Lung (tissue), 12 donors: ENCODE measurements around the gene CCDC85C. TPM values are rescaled to one million over a fixed set of nuclear protein-coding genes. Genes with fewer than 3 reads are reported as not detected.
A peak's percentile ranks its signal among the peaks of the same experiment; 100 is the strongest.

Source experiments
- ATAC-seq: fragments of 200-7000 bp; cut with Tn5 transposase; one replicate; pipeline ENCODE4 v1.9.1; 2020; ENCODE audit warnings: moderate number of reproducible peaks; ENCODE audit not compliant: insufficient read depth, low FRiP score
- DNase-seq, 3 donors: peaks; one replicate each; pipeline ENCODE4 v3.0.0-alpha.2; 2013 to 2017
- H3K27ac ChIP-seq, 2 donors: one replicate each; pipeline ENCODE4 v1.5.1; 2013; ENCODE audit warnings: mild to moderate bottlenecking in 2 of 2, moderate library complexity in 2 of 2, control low read depth in 1 of 2, inconsistent platforms in 1 of 2, low read depth in 1 of 2, low read length in 1 of 2
- H3K27me3 ChIP-seq, 3 donors: one replicate each; pipeline ENCODE4 v1.5.1; 2013; ENCODE audit warnings: low read length in 2 of 3; ENCODE audit not compliant: control insufficient read depth in 3 of 3, insufficient read depth in 3 of 3
- H3K36me3 ChIP-seq, 4 donors: one replicate each; pipeline ENCODE4 v1.5.1; 2013; ENCODE audit warnings: low read length in 4 of 4, mild to moderate bottlenecking in 1 of 4, moderate library complexity in 1 of 4; ENCODE audit not compliant: control insufficient read depth in 4 of 4, insufficient read depth in 4 of 4
- H3K4me1 ChIP-seq, 5 donors: one replicate each; pipeline ENCODE4 v1.5.1; 2013; ENCODE audit warnings: low read length in 5 of 5, mild to moderate bottlenecking in 2 of 5, moderate library complexity in 1 of 5; ENCODE audit not compliant: control insufficient read depth in 5 of 5, insufficient read depth in 5 of 5
- H3K4me3 ChIP-seq: one replicate; pipeline ENCODE4 v1.5.1; 2013; ENCODE audit warnings: mild to moderate bottlenecking, control low read depth, moderate library complexity
- H3K9ac ChIP-seq, 2 donors: one replicate each; pipeline ENCODE4 v1.5.1; 2013; ENCODE audit warnings: low read length in 2 of 2, control low read depth in 1 of 2; ENCODE audit not compliant: insufficient read depth in 1 of 2
- H3K9me3 ChIP-seq, 4 donors: one replicate each; pipeline ENCODE4 v1.5.1; 2013; ENCODE audit warnings: low read length in 3 of 4, mild to moderate bottlenecking in 1 of 4, moderate library complexity in 1 of 4; ENCODE audit not compliant: control insufficient read depth in 4 of 4, insufficient read depth in 3 of 4
- WGBS, 2 donors: extraction: QIAGEN DNeasy Blood & Tissue Kit; methylation state at CpG; one replicate each; pipeline ENCODE4 v1.1.7; 2013; 5-methylcytosine and 5-hydroxymethylcytosine counted together
- polyA plus RNA-seq, 2 donors: library from polyadenylated mRNA; stranded (reverse); fragments of 200-250 nt; gene quantifications; one replicate each; pipeline ENCODE4 v1.2.1, GENCODE V29; 2013
- total RNA-seq, 2 donors: library from RNA; depleted of rRNA in 1 of 2; stranded (reverse); fragments of >200 nt in 1 of 2; gene quantifications; one replicate each; pipeline ENCODE4 v1.2.1, GENCODE V29; 2014 to 2021
- TF ChIP-seq, protein P1 (sequence below): IDR thresholded peaks from 2 replicates; pipeline ENCODE4 v1.5.1; 2012; ENCODE audit warnings: mild to moderate bottlenecking; ENCODE audit errors: control extremely low read depth, extremely low read depth
- donor health status: control.
- donor health status: control.
- donor health status: Bipolar disorder and iron deficiency.
- donor health status: healthy.
- donor health status: DM: yes; HTN: yes; CAD: no.

The CCDC85C gene
- total and polyA plus RNA-seq, 4 donors, result 2.8 to 19.8 (median 17.6) TPM

- Histone ChIP-seq H3K27ac (peak overlapping the region in 1 of 2 donors; percentile 47), H3K9me3 (no peaks in the 10 kb centered on the region), H3K4me1 (peaks cover 9 to 76% (median 60%) of the 10 kb centered on the region in 5 donors), H3K9ac (no peak overlapping the region), H3K4me3 (no peak overlapping the region), H3K27me3 (no peaks in the 10 kb centered on the region), H3K36me3 (no peaks in the 10 kb centered on the region)
- WGBS, 2 donors, result 67 to 81% methylated on average over 10 of the region's 10 CpGs
- TF ChIP-seq, protein P1, sequence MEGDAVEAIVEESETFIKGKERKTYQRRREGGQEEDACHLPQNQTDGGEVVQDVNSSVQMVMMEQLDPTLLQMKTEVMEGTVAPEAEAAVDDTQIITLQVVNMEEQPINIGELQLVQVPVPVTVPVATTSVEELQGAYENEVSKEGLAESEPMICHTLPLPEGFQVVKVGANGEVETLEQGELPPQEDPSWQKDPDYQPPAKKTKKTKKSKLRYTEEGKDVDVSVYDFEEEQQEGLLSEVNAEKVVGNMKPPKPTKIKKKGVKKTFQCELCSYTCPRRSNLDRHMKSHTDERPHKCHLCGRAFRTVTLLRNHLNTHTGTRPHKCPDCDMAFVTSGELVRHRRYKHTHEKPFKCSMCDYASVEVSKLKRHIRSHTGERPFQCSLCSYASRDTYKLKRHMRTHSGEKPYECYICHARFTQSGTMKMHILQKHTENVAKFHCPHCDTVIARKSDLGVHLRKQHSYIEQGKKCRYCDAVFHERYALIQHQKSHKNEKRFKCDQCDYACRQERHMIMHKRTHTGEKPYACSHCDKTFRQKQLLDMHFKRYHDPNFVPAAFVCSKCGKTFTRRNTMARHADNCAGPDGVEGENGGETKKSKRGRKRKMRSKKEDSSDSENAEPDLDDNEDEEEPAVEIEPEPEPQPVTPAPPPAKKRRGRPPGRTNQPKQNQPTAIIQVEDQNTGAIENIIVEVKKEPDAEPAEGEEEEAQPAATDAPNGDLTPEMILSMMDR, result no peak
- no peak for DNase-seq
- no peak for ATAC-seq
Observed at GRCh38 chr14:99571303-99571986, 32.6 kb downstream of the CCDC85C start.

DNA sequence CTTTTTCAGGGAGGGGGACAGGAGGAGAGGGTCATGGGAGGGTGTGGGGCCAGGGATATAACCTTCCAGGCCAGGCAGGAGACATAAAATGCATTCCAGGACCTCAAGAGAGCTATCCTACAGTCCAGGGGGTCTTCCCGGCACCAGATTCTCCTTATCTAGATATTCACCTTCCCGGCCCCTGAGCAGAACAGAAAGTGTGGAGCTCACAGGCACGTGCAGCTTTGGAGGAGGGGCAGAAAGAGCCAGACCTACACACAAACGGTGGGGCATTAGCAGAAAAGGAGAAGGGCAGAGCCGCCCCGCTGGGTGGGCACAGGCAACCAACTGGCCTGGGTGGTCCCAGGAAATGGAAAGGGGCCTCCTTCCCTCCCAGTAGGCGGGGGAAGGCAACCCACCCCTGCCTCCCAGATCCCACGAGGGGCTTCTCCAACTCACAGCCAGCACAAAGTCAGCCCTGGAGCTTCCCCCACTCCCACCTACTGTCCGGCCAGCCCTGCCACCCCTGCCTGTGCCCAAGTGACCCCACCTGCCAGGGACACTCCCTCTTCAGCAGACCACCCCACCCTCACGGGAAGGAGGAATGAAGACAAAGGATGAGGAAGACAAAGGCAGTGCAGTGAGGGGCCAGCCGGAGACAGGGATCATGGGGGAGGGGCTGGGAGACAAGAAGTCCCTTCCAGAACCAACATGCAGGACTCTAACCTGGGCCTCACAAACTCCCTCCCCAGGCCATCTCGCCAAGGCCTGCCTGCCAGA, 33.3 kb downstream of the CCDC85C start:
- Histone ChIP-seq H3K9me3 (peaks cover 0 to 2% (median 0%) of the 10 kb centered on the region in 4 donors), H3K9ac (peak overlapping the region in 1 of 2 donors; percentile 1), H3K4me1 (peaks cover 4 to 78% (median 58%) of the 10 kb centered on the region in 5 donors), H3K36me3 (no peaks in the 10 kb centered on the region), H3K4me3 (no peak overlapping the region), H3K27me3 (no peaks in the 10 kb centered on the region), H3K27ac (peak overlapping the region; percentile 7 to 26)
- DNase-seq, result no peak
- no peak for ATAC-seq
- TF ChIP-seq, protein P1, result no peak
- WGBS, 2 donors, result 81 to 83% methylated on average over 12 of the region's 12 CpGs

DNA sequence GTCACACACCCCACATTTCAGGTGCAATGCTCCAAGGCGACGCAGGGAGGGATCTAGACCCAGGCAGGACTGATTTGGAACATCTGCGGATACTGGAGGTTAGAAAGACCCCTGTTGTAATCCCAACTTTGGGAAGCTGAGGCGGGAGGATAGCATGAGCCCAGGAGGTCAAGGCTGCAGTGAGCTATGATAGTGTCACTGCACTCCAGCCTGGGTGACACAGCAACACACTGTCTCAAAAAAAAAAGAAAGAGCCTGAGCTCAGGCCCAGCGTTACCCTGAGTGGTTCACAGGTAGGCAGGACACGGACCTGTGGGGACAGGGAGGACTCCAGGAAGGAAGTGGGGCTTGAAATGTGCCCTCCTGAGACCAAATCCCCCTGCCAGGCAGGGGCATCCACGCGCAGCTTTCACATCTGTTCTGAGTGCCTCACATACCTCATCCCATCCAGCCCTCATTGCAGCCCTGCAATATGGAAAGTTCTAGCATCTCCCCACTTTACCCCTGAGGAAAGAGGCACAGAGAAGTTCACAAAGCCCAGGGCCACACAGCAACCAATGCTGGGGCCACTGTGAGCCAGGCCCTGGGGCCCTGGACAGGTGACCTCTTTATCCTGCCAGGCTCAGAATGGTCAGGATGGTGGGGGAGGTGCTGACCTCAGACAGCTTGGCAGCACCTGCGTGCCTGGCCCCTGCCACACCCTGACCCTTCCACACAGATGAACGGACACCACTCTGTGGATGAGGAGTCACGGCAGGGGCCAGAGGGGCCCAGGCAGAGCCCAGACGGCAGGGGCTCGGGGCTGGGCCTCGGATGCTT, 34.1 kb downstream of the CCDC85C start:
- DNase-seq, result no peak
- H3K27ac ChIP-seq, result peak overlapping the region; percentile 7 to 26
- peaks cover 9 to 78% (median 58%) of the 10 kb centered on the region in 5 donors for H3K4me1 ChIP-seq
- no peak for ATAC-seq
- H3K9ac ChIP-seq, result no peak overlapping the region
- WGBS, 2 donors, result 70 to 86% methylated on average over 14 of the region's 14 CpGs
- H3K4me3 ChIP-seq, result no peak overlapping the region
- H3K9me3 ChIP-seq, result peaks cover 0 to 2% (median 0%) of the 10 kb centered on the region in 4 donors
- H3K36me3 ChIP-seq, result no peaks in the 10 kb centered on the region
- H3K27me3 ChIP-seq, result no peaks in the 10 kb centered on the region
- TF ChIP-seq, protein P1, result no peak
